ENCODE measurements around the gene CHRNA5. TPM values are rescaled to one million over a fixed set of nuclear protein-coding genes. Genes with fewer than 3 reads are reported as not detected.
"Not testable (repeated sequence)": the region's sequence is repeated elsewhere in the genome, so short reads cannot be mapped to it uniquely, and the experiment has no call there.

Gene CHRNA5
- total RNA-seq = 1 to 10 TPM; 6.3 to 7.3 TPM

DNA sequence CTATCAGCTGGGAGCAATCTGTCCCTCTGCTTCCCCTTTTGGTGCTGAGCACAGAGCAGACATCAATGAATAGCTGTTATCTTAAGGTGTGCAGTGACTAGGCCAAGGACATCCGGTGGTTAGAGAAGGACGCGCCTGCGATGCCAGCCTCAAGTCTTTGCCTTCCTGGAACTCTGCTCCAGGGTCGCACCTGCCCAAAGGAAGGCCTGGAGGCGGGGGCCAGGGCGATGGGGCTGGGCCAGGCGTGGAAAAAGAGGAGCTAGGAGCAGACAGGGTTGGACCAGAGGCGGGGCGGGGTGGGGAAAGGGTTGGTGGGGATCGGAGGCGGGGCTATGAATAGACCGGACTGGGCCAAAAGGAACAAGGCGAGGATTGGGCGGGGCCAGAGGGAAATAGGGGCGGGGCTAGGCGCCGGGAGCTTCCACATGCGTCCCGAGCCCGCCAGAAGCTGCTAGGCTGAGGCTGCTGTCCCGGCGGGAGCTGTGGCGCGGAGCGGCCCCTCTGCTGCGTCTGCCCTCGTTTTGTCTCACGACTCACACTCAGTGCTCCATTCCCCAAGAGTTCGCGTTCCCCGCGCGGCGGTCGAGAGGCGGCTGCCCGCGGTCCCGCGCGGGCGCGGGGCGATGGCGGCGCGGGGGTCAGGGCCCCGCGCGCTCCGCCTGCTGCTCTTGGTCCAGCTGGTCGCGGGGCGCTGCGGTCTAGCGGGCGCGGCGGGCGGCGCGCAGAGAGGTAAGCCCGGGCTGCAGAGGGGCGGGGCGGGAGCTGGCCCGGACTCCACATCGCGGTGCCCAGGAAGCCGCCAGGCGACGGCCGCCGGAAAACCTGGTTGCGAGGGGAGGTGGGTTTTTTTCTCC is at the start of gene CHRNA5:
Gene CHRNA5 (plus strand): TSS at position 424 of the 854 bp plus-strand sequence. CDS start 200 bp downstream, at position 624.
- peak within 1 kb of the TSS; percentile 65 for H3K27ac Mint-ChIP-seq

DNA sequence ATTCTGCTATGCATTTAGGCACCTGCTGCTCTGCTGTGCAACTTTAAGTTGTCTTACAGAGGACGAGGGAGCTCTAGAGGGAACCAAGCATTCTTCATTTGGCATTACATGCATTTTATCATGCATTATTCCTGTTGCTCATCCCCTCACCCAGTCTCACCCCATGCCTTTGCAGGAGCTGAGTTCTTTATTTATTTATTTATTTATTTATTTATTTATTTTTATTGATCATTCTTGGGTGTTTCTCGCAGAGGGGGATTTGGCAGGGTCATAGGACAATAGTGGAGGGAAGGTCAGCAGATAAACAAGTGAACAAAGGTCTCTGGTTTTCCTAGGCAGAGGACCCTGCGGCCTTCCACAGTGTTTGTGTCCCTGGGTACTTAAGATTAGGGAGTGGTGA is 45.3 kb upstream of the CHRNA5 start:
- H3K4me3 Mint-ChIP-seq, H3K9me3 Mint-ChIP-seq, DNase-seq, H3K36me3 Mint-ChIP-seq, H3K27ac Mint-ChIP-seq, H3K27me3 Mint-ChIP-seq, H3K4me1 Mint-ChIP-seq: not testable (repeated sequence)

More for the DNA sequence above, at the start of gene CHRNA5:
- H3K27me3 Mint-ChIP-seq = peaks cover 52% of the 10 kb centered on the region
- H3K4me1 Mint-ChIP-seq = peaks cover 25% of the 10 kb centered on the region
- peak; percentile 52 for DNase-seq
- peaks cover 2% of the 10 kb centered on the region for H3K36me3 Mint-ChIP-seq
- peak within 1 kb of the TSS; percentile 75 for H3K4me3 Mint-ChIP-seq
- H3K9me3 Mint-ChIP-seq = no peaks in the 10 kb centered on the region

DNA sequence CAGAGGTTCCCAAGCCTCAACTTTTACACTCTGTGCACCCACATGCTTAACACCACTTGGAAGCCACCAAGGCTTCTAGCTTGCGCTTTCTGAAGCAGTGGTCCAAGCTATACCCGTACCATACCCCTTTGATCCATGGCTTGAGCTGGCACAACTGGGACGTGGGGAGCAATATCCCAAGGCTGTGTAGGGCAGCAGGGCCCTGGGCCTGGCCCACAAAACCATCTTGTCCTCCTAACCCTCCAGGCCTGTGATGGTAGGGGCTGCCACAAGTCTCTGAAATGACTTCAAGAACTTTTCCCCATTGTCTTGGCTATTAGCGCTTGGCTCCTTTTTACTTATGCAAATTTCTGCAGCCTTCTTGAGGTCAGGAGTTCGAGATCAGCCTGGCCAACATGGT is 41.1 kb upstream of the CHRNA5 start:
- Mint-ChIP-seq H3K4me1 (no peaks in the 10 kb centered on the region), H3K9me3 (no peaks in the 10 kb centered on the region), H3K36me3 (no peaks in the 10 kb centered on the region), H3K27ac (no peak overlapping the region), H3K4me3 (no peak overlapping the region), H3K27me3 (no peaks in the 10 kb centered on the region)
- DNase-seq = no peak

DNA sequence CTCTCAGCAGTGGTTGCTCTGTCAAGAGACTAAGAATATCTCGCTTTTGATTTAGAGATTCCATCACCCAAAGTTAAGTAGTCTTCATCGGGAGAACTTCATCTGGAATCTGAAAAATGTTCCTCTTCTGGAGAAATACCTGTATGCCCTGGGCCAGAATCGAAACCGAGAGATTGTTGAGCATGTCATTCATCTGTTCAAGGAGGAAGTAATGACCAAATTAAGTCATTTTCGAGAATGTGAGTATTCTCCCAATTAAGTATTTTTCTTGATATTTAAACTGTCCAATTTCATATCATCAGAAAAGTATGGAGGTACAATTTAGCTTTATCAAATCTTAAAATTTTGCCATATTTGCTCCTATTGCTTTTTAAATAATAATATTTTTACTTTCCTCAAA is 38.0 kb upstream of the CHRNA5 start:
- no peak overlapping the region for H3K27ac Mint-ChIP-seq
- H3K9me3 Mint-ChIP-seq = no peaks in the 10 kb centered on the region
- H3K27me3 Mint-ChIP-seq = no peaks in the 10 kb centered on the region
- no peak overlapping the region for H3K4me3 Mint-ChIP-seq
- no peaks in the 10 kb centered on the region for H3K36me3 Mint-ChIP-seq
- H3K4me1 Mint-ChIP-seq = no peaks in the 10 kb centered on the region
- DNase-seq = no peak

DNA sequence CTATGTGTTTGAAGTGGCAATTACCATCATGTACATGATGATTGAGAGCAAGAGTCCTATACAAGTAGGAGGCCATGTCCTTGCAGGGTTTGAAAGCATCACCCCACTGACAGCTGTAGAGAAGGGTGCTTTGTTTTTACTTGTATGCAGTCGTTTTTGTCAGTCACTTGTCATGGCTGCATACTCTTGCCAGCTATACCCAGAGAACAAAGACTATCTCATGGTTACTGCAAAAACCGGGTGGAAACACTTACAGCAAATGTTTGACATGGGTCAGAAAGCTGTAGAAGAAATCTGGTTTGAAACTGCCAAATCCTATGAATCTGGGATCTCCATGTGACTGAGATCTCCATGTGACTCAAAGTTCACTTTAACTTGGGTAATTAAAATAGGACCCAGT is 32.0 kb upstream of the CHRNA5 start:
- H3K4me3 Mint-ChIP-seq = no peak overlapping the region
- no peaks in the 10 kb centered on the region for H3K9me3 Mint-ChIP-seq
- DNase-seq = no peak
- H3K27ac Mint-ChIP-seq = no peak overlapping the region
- H3K36me3 Mint-ChIP-seq = no peaks in the 10 kb centered on the region
- peaks cover 3% of the 10 kb centered on the region for H3K4me1 Mint-ChIP-seq
- no peaks in the 10 kb centered on the region for H3K27me3 Mint-ChIP-seq

DNA sequence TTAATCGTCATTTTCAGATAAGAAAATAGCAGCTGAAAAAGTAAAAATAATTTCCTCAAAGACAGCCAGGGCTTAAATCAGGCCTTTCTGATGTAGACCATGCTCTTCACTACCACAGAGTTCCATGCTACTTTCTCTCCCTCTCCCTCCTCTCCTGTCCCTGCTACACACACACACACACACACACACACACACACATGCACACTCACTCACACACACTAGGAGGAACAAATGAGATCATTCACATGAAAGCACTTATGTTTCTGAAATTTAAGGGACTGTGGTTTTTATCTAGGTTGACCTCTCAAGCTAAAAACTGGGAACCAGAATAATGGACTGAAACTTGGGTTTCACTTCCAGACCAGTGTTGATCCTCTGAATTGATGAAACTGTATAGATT is 29.2 kb upstream of the CHRNA5 start:
- no peak for DNase-seq
- Mint-ChIP-seq H3K27ac (no peak overlapping the region), H3K4me3 (no peak overlapping the region), H3K4me1 (peaks cover 9% of the 10 kb centered on the region), H3K27me3 (no peaks in the 10 kb centered on the region), H3K36me3 (peaks cover 12% of the 10 kb centered on the region), H3K9me3 (no peaks in the 10 kb centered on the region)

DNA sequence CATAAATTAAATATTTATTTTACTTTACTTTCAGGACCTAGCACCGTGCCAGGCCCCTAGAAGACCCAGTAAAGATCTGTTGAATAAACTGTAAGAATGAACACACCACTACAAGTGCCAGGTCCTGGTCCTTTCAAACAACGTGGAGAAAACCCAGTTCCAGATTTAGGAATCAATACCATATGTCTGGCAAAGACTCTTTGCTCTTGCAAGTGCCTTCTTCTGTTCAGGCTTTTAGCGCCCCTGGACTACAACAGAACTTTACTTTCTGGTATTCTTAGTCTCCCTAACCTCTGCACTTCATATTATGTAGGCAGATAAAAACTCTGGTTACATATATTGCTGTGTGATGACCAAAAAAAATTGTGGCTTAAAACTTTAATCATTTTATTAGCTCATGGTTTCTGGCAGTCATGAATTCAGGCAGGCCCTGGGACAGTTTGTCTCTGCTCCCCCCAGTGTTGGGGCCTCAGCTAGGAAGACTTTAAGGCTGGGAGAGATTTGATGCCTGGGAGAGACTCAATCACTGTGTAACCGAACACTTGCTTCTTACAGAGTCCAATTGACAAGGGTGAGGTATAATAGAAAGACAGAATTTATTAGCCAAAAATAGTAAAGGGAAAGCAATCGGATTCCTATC is 27.9 kb upstream of the CHRNA5 start:
- no peaks in the 10 kb centered on the region for H3K27me3 Mint-ChIP-seq
- peaks cover 23% of the 10 kb centered on the region for H3K36me3 Mint-ChIP-seq
- no peak for DNase-seq
- peaks cover 11% of the 10 kb centered on the region for H3K4me1 Mint-ChIP-seq
- H3K27ac Mint-ChIP-seq = no peak overlapping the region
- no peaks in the 10 kb centered on the region for H3K9me3 Mint-ChIP-seq
- H3K4me3 Mint-ChIP-seq = no peak overlapping the region

DNA sequence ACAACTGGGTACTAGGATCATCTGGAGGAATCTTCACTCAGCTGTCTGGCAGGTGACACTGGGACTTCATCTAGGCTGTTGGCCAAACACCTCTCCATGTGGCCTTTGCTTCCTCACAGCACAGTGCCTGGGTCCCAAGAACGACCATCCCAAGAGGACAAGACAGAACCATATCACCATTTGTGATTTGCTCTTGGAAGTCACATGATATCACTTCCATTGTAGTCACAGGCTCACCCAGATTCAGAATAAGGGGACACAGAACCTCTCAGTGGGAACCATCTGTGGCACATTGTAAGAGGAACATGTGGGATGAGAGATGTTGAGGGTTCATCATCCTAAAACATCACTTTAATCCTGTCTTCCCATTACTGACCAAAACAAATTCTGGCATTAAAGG is 27.0 kb upstream of the CHRNA5 start:
- peaks cover 27% of the 10 kb centered on the region for H3K36me3 Mint-ChIP-seq
- peaks cover 19% of the 10 kb centered on the region for H3K4me1 Mint-ChIP-seq
- H3K9me3 Mint-ChIP-seq = no peaks in the 10 kb centered on the region
- no peaks in the 10 kb centered on the region for H3K27me3 Mint-ChIP-seq
- H3K4me3 Mint-ChIP-seq = no peak overlapping the region
- DNase-seq = no peak
- H3K27ac Mint-ChIP-seq = no peak overlapping the region

DNA sequence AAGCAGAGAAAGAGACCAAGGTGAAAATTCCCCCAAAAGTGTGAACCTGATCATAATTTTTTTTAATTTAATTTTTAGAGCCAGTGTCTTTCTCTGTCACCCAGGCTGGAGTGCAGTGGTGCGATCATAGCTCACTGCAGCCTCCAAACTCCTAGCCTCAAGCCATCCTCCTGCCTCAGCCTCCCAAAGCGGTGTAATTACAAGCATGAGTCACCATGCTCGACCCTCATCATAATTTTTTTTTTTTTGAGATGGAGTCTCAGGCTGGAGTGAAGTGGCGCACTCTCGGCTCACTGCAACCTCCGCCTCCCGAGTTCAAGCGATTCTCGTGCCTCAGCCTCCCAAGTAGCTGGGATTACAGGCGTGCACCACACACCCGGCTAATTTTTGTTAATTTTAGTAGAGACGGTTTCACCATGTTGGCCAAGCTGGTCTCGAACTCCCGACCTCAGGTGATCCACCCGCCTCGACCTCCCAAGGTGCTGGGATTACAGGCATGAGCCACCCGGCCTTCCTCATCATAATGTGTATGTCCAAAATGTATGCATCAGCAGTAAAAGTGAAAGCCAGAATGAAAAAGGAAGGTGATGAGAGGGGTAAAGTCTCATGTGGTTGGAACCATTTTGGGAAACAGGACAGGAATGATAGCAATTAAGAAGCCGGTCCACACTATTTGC is 25.7 kb upstream of the CHRNA5 start:
- DNase-seq, H3K27me3 Mint-ChIP-seq, H3K9me3 Mint-ChIP-seq: not testable (repeated sequence)
- Mint-ChIP-seq H3K4me3 (peak overlapping the region; percentile 88), H3K4me1 (peaks cover 22% of the 10 kb centered on the region), H3K36me3 (peaks cover 30% of the 10 kb centered on the region), H3K27ac (peak overlapping the region; percentile 91)

DNA sequence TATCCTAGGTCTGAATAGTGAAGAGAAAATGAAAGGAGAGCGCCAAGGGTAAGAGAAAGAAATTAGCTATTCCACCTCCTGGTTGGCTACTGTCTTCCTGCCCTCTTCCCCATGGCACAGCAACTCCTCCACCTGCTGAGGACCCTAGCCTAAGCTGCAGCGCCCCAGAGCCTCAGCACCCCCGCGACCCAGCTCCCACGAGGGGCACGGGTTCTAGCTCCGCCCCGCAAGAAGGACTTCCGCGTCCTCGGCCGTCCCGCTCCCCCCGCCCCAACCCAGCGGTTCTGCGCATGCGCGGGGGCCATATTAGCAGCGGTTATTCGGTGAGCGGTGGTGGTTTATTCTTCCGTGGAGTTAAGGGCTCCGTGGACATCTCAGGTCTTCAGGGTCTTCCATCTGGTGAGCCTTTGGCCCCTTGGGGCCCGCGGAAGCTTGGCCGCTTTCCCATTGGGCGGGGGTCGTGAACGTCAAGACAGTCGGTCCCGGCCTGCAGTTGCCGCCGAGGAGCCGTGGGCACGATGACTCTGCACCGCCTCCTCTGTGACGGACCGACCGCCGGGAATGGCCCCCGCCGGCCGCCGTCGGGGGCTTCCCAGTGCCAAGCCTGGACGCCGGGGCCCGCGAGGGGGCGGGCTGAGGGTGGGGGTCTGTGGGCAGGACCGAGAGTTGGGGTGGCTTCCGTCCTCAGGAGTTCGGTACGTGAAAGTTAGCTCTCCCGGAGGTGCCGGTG is 25.0 kb upstream of the CHRNA5 start, which contains the start of gene PSMA4:
Gene PSMA4 (plus strand): TSS at position 304 of the 730 bp plus-strand sequence. CDS start 1,484 bp downstream, outside the sequence.
- H3K36me3 Mint-ChIP-seq = peaks cover 32% of the 10 kb centered on the region
- peak within 1 kb of the TSS; percentile 88 for H3K4me3 Mint-ChIP-seq
- H3K27ac Mint-ChIP-seq = peak within 1 kb of the TSS; percentile 91
- H3K27me3 Mint-ChIP-seq = no peaks in the 10 kb centered on the region
- H3K4me1 Mint-ChIP-seq = peaks cover 23% of the 10 kb centered on the region
- no peaks in the 10 kb centered on the region for H3K9me3 Mint-ChIP-seq
- peak; percentile 92 for DNase-seq

DNA sequence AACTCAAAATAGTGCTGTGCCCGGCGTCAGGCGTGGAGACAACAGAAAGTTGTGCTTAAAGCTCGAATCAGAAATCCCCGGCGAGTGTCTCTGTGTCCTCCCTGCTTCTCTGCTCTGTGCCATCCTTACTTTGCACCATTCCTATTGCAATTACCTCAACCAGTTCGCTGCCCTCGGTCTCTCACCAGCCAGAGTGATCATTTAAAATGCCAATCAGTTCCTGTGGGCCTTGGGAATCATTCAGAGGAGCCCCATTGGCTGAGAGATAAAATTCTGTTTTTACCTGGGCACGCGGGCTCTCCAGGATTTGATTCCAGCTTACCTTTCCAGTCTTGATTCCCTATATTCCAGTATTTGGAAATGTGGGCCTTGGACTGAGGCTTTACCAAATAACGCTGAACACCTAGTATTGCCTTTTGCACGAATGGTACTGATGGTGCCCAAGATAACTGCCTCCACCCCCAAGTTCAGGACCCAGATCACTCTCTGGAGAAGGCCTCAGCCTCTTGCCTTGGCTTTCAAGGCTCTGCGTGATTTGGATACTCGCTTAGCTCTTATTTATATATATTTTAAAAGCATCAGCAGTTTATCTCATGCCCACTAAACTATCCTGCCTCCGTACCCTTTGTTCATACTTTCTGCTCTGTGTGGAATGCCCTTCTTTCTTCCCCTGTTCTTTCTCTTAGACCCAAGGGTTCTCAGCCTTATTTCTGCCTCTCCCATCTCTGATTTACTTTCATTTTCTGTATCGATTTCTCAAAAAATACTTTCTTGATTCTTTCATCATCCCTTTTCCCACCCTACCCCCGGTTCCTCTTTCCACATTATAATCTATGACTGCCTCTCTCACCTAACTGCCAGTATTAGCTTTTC is 24.2 kb upstream of the CHRNA5 start:
- H3K9me3 Mint-ChIP-seq = no peaks in the 10 kb centered on the region
- peaks cover 35% of the 10 kb centered on the region for H3K36me3 Mint-ChIP-seq
- DNase-seq = peak; percentile 16
- peaks cover 28% of the 10 kb centered on the region for H3K4me1 Mint-ChIP-seq
- H3K27ac Mint-ChIP-seq = peak overlapping the region; percentile 91
- no peaks in the 10 kb centered on the region for H3K27me3 Mint-ChIP-seq
- peak overlapping the region; percentile 88 for H3K4me3 Mint-ChIP-seq

DNA sequence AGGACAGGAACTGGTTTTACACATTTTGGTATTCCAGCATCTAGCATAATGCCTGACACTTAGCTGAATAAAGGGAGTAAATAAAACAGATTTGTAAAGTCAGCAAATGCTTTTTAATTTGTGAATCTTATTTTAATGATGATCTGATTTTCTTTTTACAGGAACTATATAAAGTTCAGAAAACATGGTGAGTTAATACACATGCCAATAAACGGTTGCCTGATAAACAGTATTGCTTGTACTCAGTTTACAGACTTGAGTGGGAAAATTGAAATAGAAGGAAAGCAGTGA is 23.6 kb upstream of the CHRNA5 start:
- peak overlapping the region; percentile 88 for H3K4me3 Mint-ChIP-seq
- peak overlapping the region; percentile 91 for H3K27ac Mint-ChIP-seq
- no peaks in the 10 kb centered on the region for H3K27me3 Mint-ChIP-seq
- peaks cover 26% of the 10 kb centered on the region for H3K4me1 Mint-ChIP-seq
- no peak for DNase-seq
- H3K36me3 Mint-ChIP-seq = peaks cover 35% of the 10 kb centered on the region
- no peaks in the 10 kb centered on the region for H3K9me3 Mint-ChIP-seq

DNA sequence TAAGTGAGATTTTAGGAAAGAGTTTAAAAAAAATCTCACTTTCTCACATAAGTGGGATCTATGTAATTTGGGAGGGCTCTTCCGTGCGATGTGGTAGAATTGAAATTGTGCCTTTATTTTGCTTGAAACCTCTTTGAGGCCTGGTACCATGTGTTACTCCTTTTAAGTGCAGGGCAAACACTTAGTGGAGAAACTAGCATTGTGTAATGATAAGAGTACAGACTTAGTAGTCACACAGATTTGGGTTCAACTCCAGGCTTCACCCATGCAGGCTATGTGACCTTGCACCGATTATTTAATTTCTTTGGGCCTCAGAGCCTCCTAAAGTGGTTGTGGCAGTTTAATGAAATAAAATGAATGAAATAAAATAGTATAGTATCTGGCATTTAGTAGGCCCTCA is 22.7 kb upstream of the CHRNA5 start:
- H3K27ac Mint-ChIP-seq = peak overlapping the region; percentile 80
- DNase-seq = no peak
- peaks cover 43% of the 10 kb centered on the region for H3K36me3 Mint-ChIP-seq
- H3K4me1 Mint-ChIP-seq = peaks cover 26% of the 10 kb centered on the region
- peak overlapping the region; percentile 88 for H3K4me3 Mint-ChIP-seq
- no peaks in the 10 kb centered on the region for H3K9me3 Mint-ChIP-seq
- H3K27me3 Mint-ChIP-seq = no peaks in the 10 kb centered on the region

DNA sequence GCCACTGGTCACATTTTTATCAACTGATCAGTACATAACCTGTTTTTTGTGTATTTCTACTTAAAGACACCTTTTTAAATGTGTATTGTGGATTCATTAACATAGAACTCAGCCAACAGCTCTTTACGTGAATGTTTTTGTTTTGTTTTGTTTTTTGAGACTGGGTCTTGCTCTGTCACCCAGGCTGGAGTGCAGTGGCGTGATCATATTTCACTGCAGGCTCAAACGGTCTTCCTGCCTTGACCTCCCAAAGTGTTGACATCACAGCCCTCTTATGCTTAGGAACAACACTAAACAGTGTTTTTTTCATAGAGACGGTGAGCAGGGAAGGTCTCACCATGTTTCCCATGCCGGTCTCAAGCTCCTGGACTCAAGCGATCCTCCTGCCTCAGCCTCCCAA is 15.1 kb upstream of the CHRNA5 start:
- Mint-ChIP-seq H3K4me3 (no peak overlapping the region), H3K4me1 (peaks cover 6% of the 10 kb centered on the region), H3K9me3 (no peaks in the 10 kb centered on the region), H3K27ac (no peak overlapping the region), H3K36me3 (peaks cover 27% of the 10 kb centered on the region), H3K27me3 (no peaks in the 10 kb centered on the region)
- no peak for DNase-seq
